Measurements from ENCODE around the gene ZSWIM1. TPM values are rescaled to one million over a fixed set of nuclear protein-coding genes. Genes with fewer than 3 reads are reported as not detected.

Gene ZSWIM1
- total and polyA plus RNA-seq, 11 donors: 3.9 to 16.3 (median 10.4) TPM

GRCh38 chr20:45890985-45891983, 10.3 kb downstream of the ZSWIM1 start, which contains the start of the genes CTSA and NEURL2:
CTSA (plus strand) TSS chr20:45891335; CDS start chr20:45891569, 234 bp downstream.
NEURL2 (minus strand) TSS chr20:45891208; CDS start chr20:45890991, 217 bp downstream.
- TF ChIP-seq CTCF (IDR thresholded peaks at IDR 0.05) (peak in 2 of 12 donors; percentile 3 to 7), POLR2A (IDR thresholded peaks at IDR 0.05) (peak in 1 of 2 donors; percentile 68)
- Histone ChIP-seq H3K27me3 (no peaks in the 10 kb centered on the region), H3K9me3 (no peaks in the 10 kb centered on the region), H3K27ac (peak within 1 kb of the TSS; percentile 74 to 97 (median 90)), H3K4me1 (peaks cover 3 to 37% (median 23%) of the 10 kb centered on the region in 12 donors), H3K4me3 (peak within 1 kb of the TSS; percentile 53 to 98 (median 80)), H3K36me3 (peaks cover 0 to 62% (median 54%) of the 10 kb centered on the region in 9 donors)
- 1 to 3% (median 1%) methylated on average over 23 to 78 of the region's 78 CpGs for WGBS, 4 donors
- peak; percentile 93 to 97 (median 95) for DNase-seq
- intact Hi-C loops (cut with DNase I): loop anchor here in 9 of 10 donors (1.0 to 10.0 kb wide), 11 partner anchors 41 to 81 kb away; partner anchors contain the start of genes PCIF1 (in 5 of the 9) and ZNF335 (in 1 of the 9)
- peak; percentile 77 to 91 (median 86) for ATAC-seq

DNA sequence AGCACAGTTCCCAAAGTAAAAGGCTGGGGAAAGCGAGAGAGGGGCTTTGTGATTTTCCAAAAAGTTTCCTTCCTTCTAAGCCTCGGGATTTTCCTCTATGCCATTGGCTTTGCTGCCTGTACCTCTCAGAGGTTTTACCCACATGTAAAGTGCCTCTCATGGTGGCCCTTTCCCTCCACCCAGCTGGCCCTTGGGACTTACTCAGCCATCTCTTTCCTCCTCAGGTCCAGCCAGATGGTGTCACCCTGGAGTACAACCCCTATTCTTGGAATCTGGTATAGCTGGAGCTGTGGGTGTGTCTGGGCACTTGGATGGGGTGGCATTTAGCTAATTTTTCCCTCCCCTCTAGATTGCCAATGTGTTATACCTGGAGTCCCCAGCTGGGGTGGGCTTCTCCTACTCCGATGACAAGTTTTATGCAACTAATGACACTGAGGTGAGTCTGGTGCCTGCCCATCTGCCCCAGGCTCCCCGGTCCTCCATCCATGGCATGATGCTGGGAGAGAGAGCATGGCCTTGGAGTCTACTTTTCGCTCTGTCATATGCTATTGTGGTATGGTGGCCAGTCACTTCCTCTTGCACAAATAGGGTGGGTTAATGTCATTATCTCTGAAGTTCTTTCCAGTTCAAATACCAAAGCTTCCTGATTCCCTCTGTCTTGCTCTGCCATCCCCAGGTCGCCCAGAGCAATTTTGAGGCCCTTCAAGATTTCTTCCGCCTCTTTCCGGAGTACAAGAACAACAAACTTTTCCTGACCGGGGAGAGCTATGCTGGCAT, 11.2 kb downstream of the ZSWIM1 start:
- DNase-seq (no peak), ATAC-seq (peak in 1 of 4 donors; percentile 2)
- no peaks in the 10 kb centered on the region for H3K27me3 ChIP-seq
- H3K9me3 ChIP-seq: no peaks in the 10 kb centered on the region
- peaks cover 3 to 37% (median 23%) of the 10 kb centered on the region in 12 donors for H3K4me1 ChIP-seq
- H3K27ac ChIP-seq: peak overlapping the region in 6 of 12 donors; percentile 83 to 95 (median 90)
- 77 to 88% (median 84%) methylated on average over 9 of the region's 9 CpGs for WGBS, 4 donors
- intact Hi-C loops (cut with DNase I): loop anchor here in 5 of 10 donors (5.0 to 10.0 kb wide), 5 partner anchors 40 to 80 kb away; partner anchors contain the start of genes PCIF1 (in 1 of the 5) and ZNF335 (in 1 of the 5)
- H3K4me3 ChIP-seq: peak overlapping the region; percentile 53 to 98 (median 80)
- TF ChIP-seq POLR2A (IDR thresholded peaks at IDR 0.05) (no peak), CTCF (IDR thresholded peaks at IDR 0.05) (no peak)
- H3K36me3 ChIP-seq: peaks cover 0 to 63% (median 54%) of the 10 kb centered on the region in 9 donors

- Histone ChIP-seq H3K36me3 (peaks cover 0 to 65% (median 59%) of the 10 kb centered on the region in 9 donors), H3K9me3 (no peaks in the 10 kb centered on the region), H3K4me1 (peaks cover 3 to 37% (median 23%) of the 10 kb centered on the region in 12 donors), H3K27me3 (no peaks in the 10 kb centered on the region), H3K4me3 (peak overlapping the region in 1 of 12 donors; percentile 82), H3K27ac (peak overlapping the region in 1 of 12 donors; percentile 84)
- TF ChIP-seq CTCF (IDR thresholded peaks at IDR 0.05): no peak
- no peak for TF ChIP-seq POLR2A (IDR thresholded peaks at IDR 0.05)
- DNase-seq (no peak), ATAC-seq (no peak)
- 66 to 73% (median 68%) methylated on average over 4 of the region's 4 CpGs for WGBS, 4 donors
- intact Hi-C loops (cut with DNase I): loop anchor here in 5 of 10 donors (5.0 to 10.0 kb wide), 5 partner anchors 39 to 79 kb away; partner anchors contain the start of genes PCIF1 (in 1 of the 5) and ZNF335 (in 1 of the 5)
Observed at GRCh38 chr20:45892828-45893500, 11.9 kb downstream of the ZSWIM1 start.

Measured in heart left ventricle (tissue), 16 donors.